ENCODE measurements around the gene OSBPL5. TPM values are rescaled to one million over a fixed set of nuclear protein-coding genes. Genes with fewer than 3 reads are reported as not detected.
"Not testable (repeated sequence)": the region's sequence is repeated elsewhere in the genome, so short reads cannot be mapped to it uniquely, and the experiment has no call there.

Gene OSBPL5
- total RNA-seq, 2 donors from 2014 or later = 6.8 to 8.1 TPM

DNA sequence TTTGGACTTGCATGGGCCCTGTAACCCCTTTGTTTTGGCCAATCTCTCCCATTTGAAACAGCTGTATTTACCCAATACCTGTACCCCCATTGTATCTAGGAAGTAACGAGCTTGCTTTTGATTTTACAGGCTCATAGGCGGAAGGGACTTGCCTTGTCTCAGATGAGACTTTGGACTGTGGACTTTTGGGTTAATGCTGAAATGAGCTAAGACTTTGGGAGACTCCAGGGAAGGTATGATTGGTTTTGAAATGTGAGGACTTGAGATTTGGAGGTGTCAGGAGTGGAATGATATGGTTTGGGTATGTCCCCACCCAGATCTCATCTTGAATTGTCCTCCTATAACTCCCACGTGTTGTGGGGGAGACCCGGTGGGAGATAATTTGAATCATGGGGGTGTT, 101.7 kb downstream of the OSBPL5 start:
- not testable (repeated sequence) for H3K36me3 Mint-ChIP-seq (ENCODE audit: low read depth); ATAC-seq; H3K4me3 Mint-ChIP-seq; H3K9me3 ChIP-seq (ENCODE audit: control insufficient read depth, low read length, poor library complexity, severe bottlenecking); H3K4me1 Mint-ChIP-seq; DNase-seq; H3K27ac Mint-ChIP-seq
- peaks cover 41% of the 10 kb centered on the region for H3K27me3 Mint-ChIP-seq

DNA sequence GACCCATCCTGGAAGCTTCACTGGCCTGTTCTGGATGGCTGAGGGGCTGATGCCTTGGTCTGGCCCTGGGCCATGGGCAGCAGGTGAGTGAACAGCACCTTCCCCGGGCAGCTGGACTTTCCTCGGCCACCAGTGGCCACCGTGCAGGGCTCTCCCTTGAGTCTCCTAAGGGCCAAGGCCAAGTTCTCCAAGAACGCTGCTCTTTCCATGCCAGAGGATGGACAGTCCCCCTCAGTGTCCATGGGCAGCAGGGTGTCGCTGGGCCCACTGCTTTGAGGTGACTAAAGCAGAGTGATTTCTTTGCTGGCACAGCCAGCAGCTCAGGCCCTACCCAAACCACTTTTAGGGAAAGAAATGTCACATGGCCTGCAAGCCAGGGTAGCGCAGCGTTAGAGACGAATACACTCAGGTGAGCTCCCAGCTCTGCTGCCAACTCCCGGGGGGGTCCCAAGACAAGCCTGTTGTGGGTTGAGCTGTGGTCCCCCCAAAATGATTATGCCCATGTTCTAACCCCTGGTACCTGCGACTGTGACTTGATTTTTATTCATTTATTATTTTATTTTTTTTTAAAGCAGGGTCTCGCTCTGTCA, 104.6 kb downstream of the OSBPL5 start:
- peaks cover 14% of the 10 kb centered on the region for H3K4me1 Mint-ChIP-seq
- ATAC-seq = no peak
- H3K9me3 ChIP-seq (ENCODE audit: control insufficient read depth, low read length, poor library complexity, severe bottlenecking) = no peaks in the 10 kb centered on the region
- no peak overlapping the region for H3K4me3 Mint-ChIP-seq
- DNase-seq = no peak
- no peak overlapping the region for H3K27ac Mint-ChIP-seq
- H3K27me3 Mint-ChIP-seq = peaks cover 25% of the 10 kb centered on the region
- H3K36me3 Mint-ChIP-seq (ENCODE audit: low read depth) = peaks cover 2% of the 10 kb centered on the region

DNA sequence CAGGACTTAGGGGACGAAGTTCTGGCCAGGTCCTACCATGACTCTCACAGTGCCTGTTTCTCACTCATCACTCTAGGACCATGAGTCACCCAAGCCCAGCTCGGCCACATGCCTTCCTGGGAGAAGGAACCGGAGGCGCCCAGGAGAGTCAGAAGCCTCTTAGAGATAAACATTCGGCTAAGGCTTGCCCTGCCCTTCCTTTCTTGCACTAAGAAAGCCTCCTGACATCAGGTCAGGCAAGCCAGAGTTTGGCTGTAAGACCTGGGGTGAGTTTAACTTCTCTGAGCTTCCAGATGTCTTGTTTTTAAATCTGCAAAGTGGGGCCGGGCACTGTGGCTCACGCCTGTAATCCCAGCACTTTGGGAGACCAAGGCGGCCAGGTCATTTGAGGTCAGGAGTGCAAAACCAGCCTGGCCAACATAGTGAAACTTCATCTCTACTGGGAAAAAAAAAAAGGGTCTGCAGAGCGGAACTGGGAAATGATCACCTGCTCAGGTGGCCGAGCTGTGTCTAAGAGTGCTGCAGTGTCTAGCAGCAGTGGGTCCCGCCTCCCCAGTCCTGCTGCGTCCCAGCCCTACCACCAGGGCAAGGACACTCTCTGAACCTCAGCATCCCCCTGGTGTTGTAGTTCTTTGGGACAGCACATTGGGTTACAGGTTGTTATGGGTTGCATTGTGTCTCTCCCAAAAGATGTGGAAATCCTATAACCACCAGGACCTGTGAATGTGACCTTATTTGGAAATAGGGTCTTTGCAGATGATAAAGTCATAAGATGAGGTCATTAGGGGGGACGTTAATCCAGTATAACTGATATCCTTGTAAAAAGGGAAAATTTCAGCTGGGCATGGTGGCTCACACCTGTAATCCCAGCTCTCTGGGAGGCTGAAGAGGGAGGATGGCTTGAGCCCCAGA, 106.1 kb downstream of the OSBPL5 start:
- Mint-ChIP-seq H3K27me3 (peaks cover 17% of the 10 kb centered on the region), H3K36me3 (ENCODE audit: low read depth) (no peaks in the 10 kb centered on the region), H3K4me3 (no peak overlapping the region), H3K4me1 (peaks cover 22% of the 10 kb centered on the region), H3K27ac (no peak overlapping the region)
- DNase-seq (no peak), ATAC-seq (no peak)
- no peaks in the 10 kb centered on the region for H3K9me3 ChIP-seq (ENCODE audit: control insufficient read depth, low read length, poor library complexity, severe bottlenecking)

DNA sequence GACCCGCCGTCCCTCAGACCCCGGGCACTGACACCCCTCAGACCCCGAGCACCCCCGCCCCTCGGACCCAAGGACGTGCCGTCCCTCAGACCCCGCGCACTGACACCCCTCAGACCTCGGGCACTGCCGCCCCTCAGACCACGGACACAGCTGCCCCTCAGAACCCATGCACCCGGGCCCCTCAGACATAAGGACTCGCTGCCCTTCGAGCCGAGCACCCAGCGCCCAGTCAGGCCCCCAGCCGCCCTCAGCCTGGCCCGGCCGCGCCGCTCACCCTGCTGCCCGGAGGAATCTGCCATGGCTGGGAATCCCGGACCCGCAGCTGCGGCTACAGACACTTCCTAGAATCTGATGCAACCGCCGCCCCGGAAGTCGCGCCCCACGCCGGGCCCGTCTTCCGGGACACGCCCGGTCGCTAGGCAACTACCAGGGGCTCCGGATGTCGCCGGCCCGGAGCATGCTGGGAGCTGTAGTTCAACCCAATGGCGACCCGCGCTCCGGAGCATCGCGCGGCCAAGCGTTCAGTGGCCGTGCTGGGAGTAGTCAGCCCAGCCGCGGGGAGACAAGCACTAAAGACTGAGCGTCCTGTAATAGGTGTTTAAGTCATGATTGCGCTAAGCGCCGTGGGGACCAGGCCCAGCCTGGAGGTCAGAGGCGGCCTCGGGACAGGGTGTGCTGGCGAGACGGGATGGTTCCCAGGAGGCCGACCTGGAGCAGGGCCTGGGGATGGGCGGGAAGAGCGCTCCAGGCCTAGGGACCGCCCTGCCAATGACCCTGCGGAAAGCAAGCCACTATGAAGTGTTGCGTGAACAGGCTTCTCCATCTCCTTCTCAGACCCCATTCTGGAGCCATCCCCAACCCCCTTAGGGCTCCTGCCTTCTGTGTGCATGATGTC, 107.8 kb downstream of the OSBPL5 start, which contains the start of gene CARS1:
Gene CARS1 (minus strand): TSS at position 355 of the 895 bp plus-strand sequence. CDS start 56 bp downstream, at position 299.
- Mint-ChIP-seq H3K4me3 (peak within 1 kb of the TSS; percentile 88), H3K36me3 (ENCODE audit: low read depth) (no peaks in the 10 kb centered on the region), H3K27ac (peak within 1 kb of the TSS; percentile 86), H3K27me3 (peaks cover 4% of the 10 kb centered on the region), H3K4me1 (peaks cover 30% of the 10 kb centered on the region)
- ATAC-seq (peak; percentile 99), DNase-seq (peak; percentile 89 to 92 (median 90))
- H3K9me3 ChIP-seq (ENCODE audit: control insufficient read depth, low read length, poor library complexity, severe bottlenecking) = no peaks in the 10 kb centered on the region

DNA sequence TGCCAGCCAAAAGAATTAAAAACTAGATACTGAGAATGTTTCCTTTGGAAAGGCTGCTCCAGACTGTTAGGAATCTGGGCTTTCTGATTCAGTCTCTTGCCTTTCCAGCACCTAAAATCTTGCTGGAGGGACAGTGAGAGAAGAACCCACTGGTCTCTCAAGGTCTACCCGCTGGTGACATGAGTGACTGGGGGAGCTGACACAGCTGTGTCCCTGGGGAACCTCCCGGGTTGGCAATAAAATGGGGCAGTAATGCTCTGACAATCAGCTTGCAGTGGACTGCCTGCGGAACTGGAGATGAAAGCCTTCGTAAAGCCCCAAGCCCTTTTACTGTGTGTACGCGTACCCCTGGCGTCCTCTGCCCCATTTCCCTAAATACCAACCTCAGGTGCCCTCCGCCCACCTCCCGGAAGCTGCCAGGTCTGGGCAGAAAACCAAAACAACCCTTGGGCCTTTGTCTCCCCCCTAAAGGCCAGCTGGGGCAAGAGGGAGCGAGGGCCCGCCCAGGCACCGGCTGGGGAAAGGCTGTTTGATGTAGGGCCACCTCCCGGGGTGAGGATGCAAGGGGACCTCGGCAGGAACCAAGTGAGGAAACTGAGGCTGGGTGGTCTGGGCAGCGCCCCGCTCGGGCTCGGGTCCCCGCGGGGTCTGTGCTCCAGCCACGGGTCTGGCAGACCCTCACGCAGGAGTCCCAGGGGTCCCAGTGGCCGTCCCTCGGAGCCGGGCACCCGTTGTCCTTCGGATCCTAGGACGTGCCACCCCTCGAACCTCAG, 108.6 kb downstream of the OSBPL5 start:
- Mint-ChIP-seq H3K4me3 (peak overlapping the region; percentile 88), H3K36me3 (ENCODE audit: low read depth) (no peaks in the 10 kb centered on the region), H3K27me3 (peaks cover 4% of the 10 kb centered on the region), H3K4me1 (peaks cover 30% of the 10 kb centered on the region), H3K27ac (peak overlapping the region; percentile 86)
- ATAC-seq = peak; percentile 2
- peak in 1 of 3 donors; percentile 12 for DNase-seq
- H3K9me3 ChIP-seq (ENCODE audit: control insufficient read depth, low read length, poor library complexity, severe bottlenecking) = no peaks in the 10 kb centered on the region

DNA sequence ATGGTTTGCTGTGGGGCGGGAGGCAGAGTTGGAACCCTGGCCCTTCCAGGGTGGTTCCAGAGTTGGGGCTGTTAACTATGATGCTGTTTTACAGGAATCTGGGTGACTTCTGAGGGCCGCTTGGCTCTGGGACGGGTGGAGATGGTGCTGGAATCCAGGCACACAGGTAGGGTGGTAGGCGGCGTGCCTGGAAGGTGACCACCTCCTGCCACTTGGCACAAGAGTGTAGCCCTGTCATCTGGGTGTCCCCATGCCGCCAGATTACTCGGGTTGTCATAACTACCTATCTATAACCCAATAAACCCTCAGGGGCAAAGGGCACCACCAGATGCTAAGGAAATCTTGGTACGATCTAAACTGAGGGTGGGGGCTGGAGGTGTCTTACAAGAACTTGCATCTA, 109.2 kb downstream of the OSBPL5 start:
- H3K27me3 Mint-ChIP-seq = no peaks in the 10 kb centered on the region
- no peaks in the 10 kb centered on the region for H3K9me3 ChIP-seq (ENCODE audit: control insufficient read depth, low read length, poor library complexity, severe bottlenecking)
- ATAC-seq = no peak
- H3K27ac Mint-ChIP-seq = peak overlapping the region; percentile 86
- peak overlapping the region; percentile 88 for H3K4me3 Mint-ChIP-seq
- DNase-seq = no peak
- peaks cover 32% of the 10 kb centered on the region for H3K4me1 Mint-ChIP-seq
- no peaks in the 10 kb centered on the region for H3K36me3 Mint-ChIP-seq (ENCODE audit: low read depth)

DNA sequence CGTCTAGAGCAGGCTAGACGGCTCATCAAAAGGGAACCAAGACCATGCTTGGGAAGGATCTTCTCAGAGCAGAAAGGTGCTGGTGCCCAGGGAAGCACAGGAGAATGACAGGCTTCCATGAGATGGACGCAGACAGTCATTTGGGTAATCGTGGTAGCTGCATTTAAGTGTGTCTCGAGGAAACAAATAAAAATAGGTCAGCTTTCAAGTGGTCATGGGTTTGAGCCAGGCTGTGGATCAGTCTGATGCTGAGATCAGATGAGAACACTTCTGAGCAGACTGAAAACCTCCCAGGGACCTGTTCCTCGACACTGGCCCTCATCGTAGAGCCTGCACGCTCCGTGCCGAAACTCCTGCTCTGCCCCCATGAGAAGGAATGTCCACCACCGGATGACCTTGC, 112.5 kb downstream of the OSBPL5 start:
- Mint-ChIP-seq H3K27ac (peak overlapping the region; percentile 24), H3K27me3 (no peaks in the 10 kb centered on the region), H3K4me1 (peaks cover 49% of the 10 kb centered on the region), H3K4me3 (no peak overlapping the region), H3K36me3 (ENCODE audit: low read depth) (no peaks in the 10 kb centered on the region)
- ATAC-seq (no peak), DNase-seq (no peak)
- H3K9me3 ChIP-seq (ENCODE audit: control insufficient read depth, low read length, poor library complexity, severe bottlenecking) = no peaks in the 10 kb centered on the region

DNA sequence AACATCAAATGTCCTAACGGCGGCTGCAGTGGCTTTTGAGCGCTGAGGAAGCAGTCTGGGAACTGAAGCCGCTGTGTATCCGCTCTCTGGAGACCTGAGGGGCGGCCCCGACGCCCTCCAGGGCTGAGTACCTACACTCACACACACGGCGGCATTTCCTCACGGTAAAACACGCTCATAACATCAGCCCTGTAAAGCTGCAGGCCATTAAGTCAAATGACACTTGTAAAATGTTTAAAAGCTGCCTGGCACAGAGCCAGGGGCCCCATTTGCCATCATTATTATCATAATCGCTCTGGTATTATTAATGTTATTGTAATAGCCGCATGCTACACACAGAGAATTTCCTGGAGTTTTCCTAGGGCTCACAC, 113.0 kb downstream of the OSBPL5 start:
- H3K9me3 ChIP-seq (ENCODE audit: control insufficient read depth, low read length, poor library complexity, severe bottlenecking) = no peaks in the 10 kb centered on the region
- Mint-ChIP-seq H3K27ac (no peak overlapping the region), H3K36me3 (ENCODE audit: low read depth) (no peaks in the 10 kb centered on the region), H3K4me3 (no peak overlapping the region), H3K27me3 (no peaks in the 10 kb centered on the region), H3K4me1 (peaks cover 46% of the 10 kb centered on the region)
- ATAC-seq = no peak
- no peak for DNase-seq

DNA sequence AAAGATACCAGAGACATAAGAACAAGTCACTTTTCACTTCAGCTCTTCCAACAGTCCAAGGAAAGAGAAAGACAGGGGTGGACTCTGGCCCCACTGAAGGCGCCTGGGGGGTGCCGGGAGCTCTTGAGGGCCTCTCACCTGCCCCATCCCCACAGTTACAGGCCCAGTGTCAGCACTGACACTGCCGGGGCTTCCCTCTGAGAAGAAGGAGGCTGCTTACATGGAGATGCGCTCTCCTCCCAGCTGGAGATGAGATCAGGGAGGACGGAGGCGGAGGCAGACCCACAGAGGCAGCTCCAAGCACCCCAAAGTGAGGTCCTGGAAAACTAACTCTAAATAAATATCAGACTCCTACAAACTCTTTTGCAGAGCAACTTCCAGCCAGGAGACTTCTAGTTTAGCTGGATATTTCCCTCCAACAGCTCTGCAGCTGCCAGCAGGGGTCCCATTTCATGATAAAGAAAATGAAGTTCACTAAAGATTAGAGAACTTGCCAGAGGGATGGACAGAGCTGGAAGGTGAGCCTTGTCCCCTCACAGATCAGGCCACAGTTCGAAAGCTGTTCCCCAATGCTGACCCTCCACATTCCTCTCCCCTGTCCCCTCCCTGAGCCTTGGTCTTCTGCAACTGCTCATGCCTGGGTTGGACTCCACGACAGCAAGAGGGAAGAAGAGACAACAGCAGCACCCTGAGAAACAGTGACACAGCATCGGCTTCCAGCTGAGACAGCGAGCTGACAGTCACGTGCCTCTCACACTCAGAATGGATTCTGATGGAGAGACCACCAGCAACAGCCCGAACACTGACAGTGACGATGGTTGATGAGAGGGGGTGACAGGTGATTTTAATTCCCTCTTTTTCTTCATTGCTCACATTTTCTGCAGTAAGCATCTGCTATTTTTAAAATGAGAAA, 113.7 kb downstream of the OSBPL5 start:
- Mint-ChIP-seq H3K4me1 (peaks cover 44% of the 10 kb centered on the region), H3K27ac (peak overlapping the region; percentile 96), H3K27me3 (no peaks in the 10 kb centered on the region), H3K4me3 (no peak overlapping the region), H3K36me3 (ENCODE audit: low read depth) (no peaks in the 10 kb centered on the region)
- no peaks in the 10 kb centered on the region for H3K9me3 ChIP-seq (ENCODE audit: control insufficient read depth, low read length, poor library complexity, severe bottlenecking)
- ATAC-seq (no peak), DNase-seq (no peak)

DNA sequence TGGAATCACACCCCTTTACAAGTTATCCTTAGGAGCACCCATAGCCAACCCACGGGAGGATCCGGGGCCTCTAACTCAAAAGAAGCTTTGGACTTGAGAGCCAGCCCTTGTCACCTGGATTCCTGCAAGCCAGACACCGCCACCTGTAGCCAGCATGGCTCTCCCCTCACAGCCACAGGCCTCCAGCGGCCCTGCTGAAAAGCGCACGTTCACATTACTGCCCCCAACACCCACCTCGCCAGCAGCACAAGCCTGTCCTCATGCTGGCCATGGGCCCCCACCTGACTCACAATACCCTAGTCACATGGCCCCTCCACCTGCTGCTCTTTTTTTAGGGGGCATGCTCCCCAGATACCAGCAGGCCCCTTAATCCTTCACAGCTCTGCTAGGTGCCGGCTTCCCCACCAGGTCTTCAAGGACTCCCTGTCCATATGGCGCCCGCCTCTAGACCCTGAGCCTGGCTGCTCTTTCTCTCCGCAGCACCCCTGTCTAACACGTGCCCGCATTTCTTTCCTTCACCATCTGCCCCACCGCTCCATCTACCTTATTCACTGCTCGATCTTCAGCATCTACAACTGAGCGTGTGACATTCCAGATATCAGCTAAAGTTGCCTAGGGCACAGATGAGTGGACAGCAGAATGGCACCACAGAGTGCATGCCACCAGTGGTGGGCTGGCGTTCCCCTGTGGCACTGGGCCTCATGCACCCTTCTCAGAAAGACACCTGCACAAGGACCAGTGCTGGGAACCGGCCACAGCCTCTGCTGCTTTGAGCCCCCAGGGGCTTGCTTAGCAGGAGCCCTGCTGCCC, 114.5 kb downstream of the OSBPL5 start:
- Mint-ChIP-seq H3K36me3 (ENCODE audit: low read depth) (no peaks in the 10 kb centered on the region), H3K4me1 (peaks cover 37% of the 10 kb centered on the region), H3K4me3 (peak overlapping the region; percentile 50)

More for the DNA sequence above, 114.5 kb downstream of the OSBPL5 start:
- DNase-seq (no peak), ATAC-seq (no peak)
- Mint-ChIP-seq H3K27ac (peak overlapping the region; percentile 96), H3K27me3 (no peaks in the 10 kb centered on the region)
- no peaks in the 10 kb centered on the region for H3K9me3 ChIP-seq (ENCODE audit: control insufficient read depth, low read length, poor library complexity, severe bottlenecking)
